Activated CD4-positive, alpha-beta memory T cell treated with anti-CD3 and anti-CD28 coated beads, Interleukin-2, amount 10 ng/mL, durations not matched to agents 7 days and 5 days (primary cell): ENCODE measurements around the gene HINT2. TPM values are rescaled to one million over a fixed set of nuclear protein-coding genes. Genes with fewer than 3 reads are reported as not detected.

Source experiments
- total RNA-seq, 2 experiments: library from RNA; stranded (reverse); gene quantifications; one replicate each; pipeline ENCODE4 v1.2.3, GENCODE V29; 2021

Gene HINT2
- total RNA-seq, 2 experiments from 2014 or later = 77.8 to 79.2 TPM

Other genes starting within 250 kb of the HINT2 start
- gene TESK1, start 209.8 kb downstream of the HINT2 start, total RNA-seq = 10 to 100 TPM; 31.7 to 32.3 TPM
- 10 to 100 TPM; 11.8 to 11.9 TPM for gene CD72, start 196.6 kb downstream of the HINT2 start, total RNA-seq
- gene SIT1, start 164.1 kb downstream of the HINT2 start, total RNA-seq = 100 to 1,000 TPM; 210 to 214 TPM
- over 10,000 TPM in 1 of 2 experiments, 1,000 to 10,000 TPM in 1; 9,885 to 10,678 TPM for gene RMRP, start 157.0 kb downstream of the HINT2 start, total RNA-seq
- 10 to 100 TPM; 36.6 to 37.7 TPM for gene CCDC107, start 156.8 kb downstream of the HINT2 start, total RNA-seq
- gene ARHGEF39, start 149.8 kb downstream of the HINT2 start, total RNA-seq = 10 to 100 TPM; 19.1 to 19.9 TPM
- gene CA9, start 141.1 kb downstream of the HINT2 start, total RNA-seq = 1 to 10 TPM; 1.1 to 1.2 TPM
- gene TPM2, start 125.1 kb downstream of the HINT2 start, total RNA-seq = 1 to 10 TPM; 8.9 to 9.2 TPM
- gene TLN1, start 82.8 kb downstream of the HINT2 start, total RNA-seq = 100 to 1,000 TPM; 341 to 354 TPM
- gene CREB3, start 82.4 kb downstream of the HINT2 start, total RNA-seq = 10 to 100 TPM; 23.2 to 24.1 TPM
- gene GBA2, start 65.8 kb downstream of the HINT2 start, total RNA-seq = 10 to 100 TPM; 45.8 to 49.1 TPM
- gene RGP1, start 65.8 kb downstream of the HINT2 start, total RNA-seq = 10 to 100 TPM; 29.1 to 29.5 TPM
- under 1 TPM in 1 of 2 experiments, not detected in 1; 0.48 TPM for gene MSMP, start 60.8 kb downstream of the HINT2 start, total RNA-seq
- gene NPR2, start 23.5 kb downstream of the HINT2 start, total RNA-seq = 1 to 10 TPM; 7.7 to 8.5 TPM
- gene SPAG8, start 2.8 kb downstream of the HINT2 start, total RNA-seq = 1 to 10 TPM; 2.0 to 2.2 TPM
- not detected for gene FAM221B, start 13.7 kb upstream of the HINT2 start, total RNA-seq
- 1 to 10 TPM; 3.1 to 3.2 TPM for gene TMEM8B, start 14.2 kb upstream of the HINT2 start, total RNA-seq
- not detected for gene OR13J1, start 55.4 kb upstream of the HINT2 start, total RNA-seq
- not detected for gene HRCT1, start 91.2 kb upstream of the HINT2 start, total RNA-seq
- not detected for gene SPAAR, start 94.4 kb upstream of the HINT2 start, total RNA-seq
- not detected for gene OR2S2, start 143.1 kb upstream of the HINT2 start, total RNA-seq
- gene RECK, start 221.9 kb upstream of the HINT2 start, total RNA-seq = 1 to 10 TPM; 7.4 to 8.1 TPM